Renal cortex interstitium (tissue), 15 donors: ENCODE data around the gene IFRD1. TPM values are rescaled to one million over a fixed set of nuclear protein-coding genes. Genes with fewer than 3 reads are reported as not detected.

Experiments
- DNase-seq, 11 donors: peaks; one replicate each; pipeline ENCODE4 v3.0.0-alpha.2; 2013; ENCODE audit warnings: low read depth in 9 of 11, low spot score in 4 of 11; ENCODE audit errors: extremely low read depth in 1 of 11
- long read RNA-seq, 16 experiments: transcript quantifications; one replicate each; lab custom pipeline, GENCODE V29; 2026
- polyA plus RNA-seq, 3 donors: library from polyadenylated mRNA; unstranded; fragments of 120-200 nt; gene quantifications; one replicate each; pipeline ENCODE4 v1.2.1, GENCODE V29; 2013; ENCODE audit not compliant: insufficient read length in 3 of 3

The IFRD1 gene
- 10 to 100 TPM; 34.2 to 45.0 (median 41.6) TPM for polyA plus RNA-seq
- long read RNA-seq, donor 1, partial matches to known transcripts: 9 of 13 reads
- long read RNA-seq, donor 1, other reads (novel, unspliced or antisense): 0 of 13 reads
- long read RNA-seq, donor 2, transcript IFRD1-202 (12 exons, 2,290 nt): major isoform, 5 of 8 reads
- long read RNA-seq, donor 2, partial matches to known transcripts: 0 of 8 reads
- long read RNA-seq, donor 2, other reads (novel, unspliced or antisense): 0 of 8 reads
- long read RNA-seq, donor 3, transcript IFRD1-202 (12 exons, 2,290 nt): major isoform, 11 of 31 reads
- long read RNA-seq, donor 3, partial matches to known transcripts: 19 of 31 reads
- long read RNA-seq, donor 3, other reads (novel, unspliced or antisense): 0 of 31 reads
- long read RNA-seq, donor 4, partial matches to known transcripts: 9 of 14 reads
- long read RNA-seq, donor 4, other reads (novel, unspliced or antisense): 0 of 14 reads
- long read RNA-seq, donor 5: 0 reads
- long read RNA-seq, donor 6, transcript IFRD1-202 (12 exons, 2,290 nt): major isoform, 6 of 47 reads
- long read RNA-seq, donor 6, partial matches to known transcripts: 40 of 47 reads
- long read RNA-seq, donor 6, other reads (novel, unspliced or antisense): 0 of 47 reads
- long read RNA-seq, donor 7, transcript IFRD1-202 (12 exons, 2,290 nt): major isoform, 10 of 39 reads
- long read RNA-seq, donor 7, partial matches to known transcripts: 25 of 39 reads
- long read RNA-seq, donor 7, other reads (novel, unspliced or antisense): 0 of 39 reads
- long read RNA-seq, donor 8: 0 reads
- long read RNA-seq, donor 9, partial matches to known transcripts: 11 of 15 reads
- long read RNA-seq, donor 9, other reads (novel, unspliced or antisense): 0 of 15 reads
- long read RNA-seq, donor 10, transcript IFRD1-202 (12 exons, 2,290 nt): major isoform, 6 of 24 reads
- long read RNA-seq, donor 10, partial matches to known transcripts: 15 of 24 reads
- long read RNA-seq, donor 10, other reads (novel, unspliced or antisense): 0 of 24 reads
- long read RNA-seq, donor 11, partial matches to known transcripts: 10 of 15 reads
- long read RNA-seq, donor 11, other reads (novel, unspliced or antisense): 0 of 15 reads
- long read RNA-seq, donor 12, partial matches to known transcripts: 6 of 9 reads
- long read RNA-seq, donor 12, other reads (novel, unspliced or antisense): 0 of 9 reads
- long read RNA-seq, donor 13: 0 reads
- long read RNA-seq, donor 14, transcript IFRD1-202 (12 exons, 2,290 nt): major isoform, 9 of 20 reads
- long read RNA-seq, donor 14, partial matches to known transcripts: 11 of 20 reads
- long read RNA-seq, donor 14, other reads (novel, unspliced or antisense): 0 of 20 reads
- long read RNA-seq, donor 15, partial matches to known transcripts: 5 of 7 reads
- long read RNA-seq, donor 15, other reads (novel, unspliced or antisense): 0 of 7 reads
- long read RNA-seq, donor 16, transcript IFRD1-202 (12 exons, 2,290 nt): major isoform, 14 of 92 reads
- long read RNA-seq, donor 16, partial matches to known transcripts: 74 of 92 reads
- long read RNA-seq, donor 16, other reads (novel, unspliced or antisense): 0 of 92 reads

- DNase-seq: peak; percentile 94 to 99 (median 98)
Measured at GRCh38 chr7:112449902-112450806, at the start of gene IFRD1. TSS of gene IFRD1 (plus strand) at chr7:112450460. CDS start at chr7:112450689, 229 bp downstream.

- no peak for DNase-seq
Measured at GRCh38 chr7:112404321-112404720, 45.9 kb upstream of the IFRD1 start.

- no peak for DNase-seq
Measured at GRCh38 chr7:112405286-112405685, 45.0 kb upstream of the IFRD1 start.

GRCh38 chr7:112407261-112407660, 43.0 kb upstream of the IFRD1 start:
- DNase-seq: no peak

- no peak for DNase-seq
Measured at GRCh38 chr7:112410092-112410491, 40.2 kb upstream of the IFRD1 start.

GRCh38 chr7:112411186-112411795, 39.0 kb upstream of the IFRD1 start:
- DNase-seq: peak in 4 of 11 donors; percentile 17 to 43 (median 32)

- peak in 1 of 11 donors; percentile 22 for DNase-seq
Measured at GRCh38 chr7:112414855-112415490, 35.3 kb upstream of the IFRD1 start.

GRCh38 chr7:112416127-112416526, 34.1 kb upstream of the IFRD1 start:
- no peak for DNase-seq

GRCh38 chr7:112419543-112420130, 30.6 kb upstream of the IFRD1 start:
- no peak for DNase-seq

- no peak for DNase-seq
Measured at GRCh38 chr7:112420236-112420861, 29.9 kb upstream of the IFRD1 start.

- no peak for DNase-seq
Measured at GRCh38 chr7:112421666-112422486, 28.4 kb upstream of the IFRD1 start.

- peak in 2 of 11 donors; percentile 17 to 34 for DNase-seq
Measured at GRCh38 chr7:112422842-112423496, 27.3 kb upstream of the IFRD1 start.

GRCh38 chr7:112423987-112424386, 26.3 kb upstream of the IFRD1 start:
- DNase-seq: no peak

GRCh38 chr7:112427984-112428383, 22.3 kb upstream of the IFRD1 start:
- DNase-seq: no peak

GRCh38 chr7:112428715-112429114, 21.5 kb upstream of the IFRD1 start:
- DNase-seq: no peak
